HG02938 (cell line): Measurements from ENCODE around the gene ARHGEF28.

Experiments
- ATAC-seq: cut with Tn5 transposase; IDR thresholded peaks from one replicate; pipeline ENCODE4 v1.9.1; 2021; ENCODE audit warnings: mild to moderate bottlenecking, moderate library complexity; ENCODE audit not compliant: unreplicated experiment

The ARHGEF28 gene

DNA sequence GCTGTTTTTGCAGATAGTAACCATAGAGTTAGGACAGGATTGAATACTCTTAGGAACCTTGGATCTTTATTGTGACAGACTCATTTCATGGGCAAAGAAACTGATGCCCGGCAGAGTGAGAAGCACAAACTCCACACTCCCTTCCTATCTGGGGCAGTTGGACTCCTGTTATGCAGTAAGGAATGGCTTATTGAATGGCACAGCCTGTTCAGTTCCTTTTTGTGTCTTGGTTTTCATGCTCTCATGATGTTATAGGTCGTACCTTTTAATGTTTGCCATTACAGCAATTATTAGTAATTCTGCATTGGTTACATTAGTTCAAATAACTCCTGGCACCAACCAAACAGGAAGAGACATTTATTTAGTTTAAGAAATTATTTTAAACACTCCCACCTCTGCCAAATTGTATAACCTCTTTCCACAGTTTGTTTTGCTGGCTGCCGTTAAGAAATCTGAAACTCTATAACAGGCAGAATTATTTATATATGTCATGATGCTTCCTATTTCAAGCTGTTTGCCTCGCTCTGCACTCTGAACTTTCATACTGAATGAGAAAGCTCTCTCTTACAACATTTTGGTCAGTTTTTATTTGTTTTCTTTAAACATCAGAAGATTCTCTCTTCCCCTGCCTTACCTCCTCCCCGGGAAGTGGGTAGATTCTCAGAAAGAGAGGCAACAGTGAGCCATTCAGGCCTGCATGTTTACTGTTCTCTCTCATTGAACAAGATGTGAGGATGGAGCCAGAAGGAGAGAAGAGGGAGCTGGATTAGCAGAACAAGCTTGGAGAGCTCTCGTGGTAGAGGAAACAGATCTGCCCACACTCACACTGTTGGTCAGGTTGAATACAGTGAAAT lies 144.4 kb downstream of the ARHGEF28 start:
- ATAC-seq, result no peak

DNA sequence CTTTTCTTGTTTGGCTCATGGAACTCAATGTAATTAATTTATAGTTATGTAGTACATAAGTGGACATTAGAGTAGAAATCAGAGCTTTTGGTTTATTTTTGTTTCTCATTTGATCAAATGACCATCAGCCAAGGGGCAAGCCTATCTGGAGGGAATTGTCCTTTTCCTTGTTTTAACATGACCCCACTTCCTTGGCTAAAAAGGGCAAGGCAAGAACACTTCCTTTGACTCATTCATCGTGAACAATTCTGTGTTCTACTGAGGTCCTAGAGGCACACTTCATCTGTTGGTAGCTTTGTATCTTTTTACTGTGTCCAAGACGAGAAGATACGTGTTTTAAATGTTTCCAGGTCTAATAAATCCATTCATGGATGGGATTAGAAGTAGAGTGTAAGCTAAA lies 148.9 kb downstream of the ARHGEF28 start:
- ATAC-seq, result no peak

GRCh38 chr5:73776405-73776804 lies 150.4 kb downstream of the ARHGEF28 start:
- no peak for ATAC-seq

- no peak for ATAC-seq
Measured at GRCh38 chr5:73777192-73777591, 151.2 kb downstream of the ARHGEF28 start.

GRCh38 chr5:73780302-73781080 lies 154.5 kb downstream of the ARHGEF28 start:
- ATAC-seq, result no peak

- no peak for ATAC-seq
Measured at GRCh38 chr5:73781107-73781768, 155.2 kb downstream of the ARHGEF28 start.

DNA sequence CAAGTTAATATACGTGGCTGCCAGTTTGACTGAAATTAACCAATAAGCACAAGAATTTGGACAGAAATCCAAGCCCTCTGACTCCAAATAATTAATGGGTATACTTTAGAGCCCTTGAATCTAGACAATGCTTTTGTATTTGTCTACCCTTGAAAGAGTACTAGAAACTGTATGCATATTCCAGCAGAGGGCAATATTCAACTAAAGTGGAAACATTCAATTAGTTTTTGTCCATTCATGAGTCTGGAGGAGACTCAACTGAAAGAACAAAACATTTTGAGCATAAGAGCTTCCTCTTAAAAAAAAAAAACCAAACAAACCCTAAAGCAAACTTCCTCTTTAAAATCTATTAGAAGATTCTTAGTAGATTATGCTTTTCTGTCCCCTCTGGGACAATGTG lies 157.8 kb downstream of the ARHGEF28 start:
- ATAC-seq, result no peak

DNA sequence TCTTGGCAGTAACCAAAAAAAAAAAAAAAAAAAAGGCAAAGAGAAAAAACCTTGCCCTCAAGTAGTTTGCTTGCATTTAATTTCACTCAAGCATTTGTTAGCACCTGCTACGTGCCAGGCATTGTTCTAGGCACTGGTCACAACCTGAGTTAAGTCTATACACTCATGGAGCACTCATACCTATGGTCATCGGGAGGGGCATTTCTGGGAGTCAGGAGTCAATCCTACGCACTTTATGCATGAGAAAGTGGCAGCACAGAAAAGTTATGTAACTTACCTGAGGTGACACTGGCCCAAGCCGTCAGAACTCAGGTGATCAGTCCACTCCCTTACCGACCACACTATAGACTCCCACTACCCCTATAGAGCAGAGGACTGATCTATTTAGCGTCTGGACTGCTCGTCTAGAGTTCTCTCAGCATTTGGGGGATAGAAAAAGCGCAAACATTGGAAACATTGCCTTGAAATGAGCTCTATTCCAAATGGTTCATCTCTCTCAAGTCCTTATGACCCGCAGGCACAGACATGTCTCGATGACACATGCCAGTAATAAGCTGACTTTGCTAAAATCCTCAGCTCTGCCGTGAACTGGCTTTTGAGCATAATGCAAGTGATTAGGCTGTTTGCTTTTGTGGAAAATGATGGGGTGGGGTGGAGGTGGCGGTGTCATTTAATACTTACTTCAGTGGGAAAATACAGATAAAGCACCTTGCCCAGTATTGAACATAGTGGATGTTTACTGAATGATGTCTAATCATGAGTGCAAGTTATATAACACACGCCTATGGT lies 160.2 kb downstream of the ARHGEF28 start:
- ATAC-seq, result no peak

DNA sequence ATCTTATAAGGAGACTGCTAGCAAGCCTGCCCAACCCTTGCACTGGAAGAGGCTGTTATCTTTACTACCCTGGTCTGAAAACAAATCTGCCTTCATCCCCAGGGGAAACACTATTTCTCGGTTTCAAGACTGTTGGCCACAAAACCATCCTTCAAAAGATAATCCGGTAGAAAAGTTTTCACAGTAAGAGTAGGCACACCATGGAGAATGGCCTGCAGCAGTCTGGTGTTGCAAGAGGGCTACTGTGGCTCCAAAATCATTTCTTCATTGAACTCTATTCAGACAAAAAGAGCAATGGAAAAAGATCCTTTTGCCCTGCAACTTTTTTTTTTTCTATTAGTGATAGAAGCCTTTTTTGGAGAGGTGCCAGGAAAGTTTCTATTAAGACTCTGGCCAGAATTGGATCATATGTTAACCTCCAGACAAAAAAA lies 163.9 kb downstream of the ARHGEF28 start:
- no peak for ATAC-seq

DNA sequence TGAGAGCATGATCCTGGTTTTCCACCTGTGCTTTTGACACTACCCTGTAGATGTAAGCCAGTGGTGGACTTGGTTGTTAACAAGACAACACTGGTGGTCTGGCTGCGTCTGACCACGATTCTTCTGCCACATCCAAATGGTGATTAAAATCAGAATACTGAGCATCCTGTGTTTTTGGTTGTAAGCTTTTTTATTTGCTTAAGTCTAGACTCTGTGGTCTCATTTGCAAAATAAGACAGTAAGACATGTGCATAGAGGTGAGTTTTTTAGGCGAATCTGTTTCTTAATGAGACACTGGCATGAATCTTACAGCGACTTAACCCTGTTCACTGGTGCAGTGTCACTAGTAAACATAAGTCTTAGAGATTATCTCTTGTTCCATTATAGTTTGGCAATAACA lies 165.4 kb downstream of the ARHGEF28 start:
- ATAC-seq, result no peak

DNA sequence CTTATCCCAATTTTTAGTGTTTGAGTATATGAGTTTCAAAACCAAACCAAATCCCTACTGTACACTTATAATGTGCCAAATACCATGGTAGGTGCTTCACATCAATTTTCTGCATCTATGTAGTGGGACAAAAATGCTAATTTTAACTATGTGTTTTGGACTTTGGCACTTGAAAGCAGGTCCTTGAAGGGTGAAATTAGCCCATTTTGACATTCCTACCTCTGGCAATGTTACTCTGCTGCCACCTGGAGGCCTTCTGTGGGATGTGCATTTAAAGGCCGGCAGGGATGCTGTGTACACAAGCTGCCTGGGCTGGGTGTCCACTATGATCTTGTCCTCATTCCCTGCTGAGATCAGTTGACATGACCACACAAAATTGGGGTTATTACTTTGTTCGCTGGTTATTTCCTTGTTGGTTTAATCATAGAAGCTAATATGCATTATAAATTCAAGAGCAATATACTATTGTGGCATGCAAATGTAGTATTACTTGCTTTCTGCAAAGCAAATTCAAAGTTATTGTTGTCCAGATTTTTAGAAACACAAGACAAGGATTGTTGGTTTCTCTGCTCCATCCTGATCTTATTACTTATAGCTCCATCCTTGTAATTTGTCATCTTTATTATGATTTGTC lies 166.8 kb downstream of the ARHGEF28 start:
- ATAC-seq, result no peak

GRCh38 chr5:73793911-73794310 lies 167.9 kb downstream of the ARHGEF28 start:
- ATAC-seq, result no peak

- peak; percentile 66 for ATAC-seq
Measured at GRCh38 chr5:73796164-73797131, 170.5 kb downstream of the ARHGEF28 start.

GRCh38 chr5:73797132-73797510 lies 171.1 kb downstream of the ARHGEF28 start:
- no peak for ATAC-seq

- ATAC-seq, result no peak
Measured at GRCh38 chr5:73799401-73799972, 173.5 kb downstream of the ARHGEF28 start.

- ATAC-seq, result no peak
Measured at GRCh38 chr5:73801686-73802085, 175.7 kb downstream of the ARHGEF28 start.

- ATAC-seq, result no peak
Measured at GRCh38 chr5:73805449-73805848, 179.5 kb downstream of the ARHGEF28 start.

GRCh38 chr5:73808911-73809310 lies 182.9 kb downstream of the ARHGEF28 start:
- no peak for ATAC-seq

DNA sequence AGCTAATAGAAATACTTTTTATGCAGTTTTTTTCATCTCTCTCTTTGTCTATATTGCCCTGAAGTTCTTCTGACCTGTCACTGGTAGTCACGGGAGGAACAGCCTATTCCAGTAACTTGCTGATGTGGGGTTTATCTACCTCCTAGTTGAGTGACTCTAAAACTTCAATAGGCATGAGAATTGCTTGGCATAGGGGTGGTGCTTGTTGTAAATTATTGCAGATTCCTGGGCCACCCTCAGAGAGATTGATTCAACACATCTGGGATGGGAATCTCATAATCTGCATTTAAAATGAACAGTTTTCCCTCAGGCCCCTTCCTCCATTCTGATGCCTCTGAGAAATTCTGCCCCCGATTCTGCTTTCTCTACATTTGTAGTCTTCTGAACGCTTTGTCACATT lies 184.4 kb downstream of the ARHGEF28 start:
- no peak for ATAC-seq
